GM03348 (cell line): ENCODE data around the gene ADRA2C.

Experiments used
- DNase-seq: peaks from one replicate; pipeline ENCODE4 v3.0.0; 2012; ENCODE audit warnings: low spot score

Gene ADRA2C

GRCh38 chr4:3777669-3778068 lies 11.5 kb downstream of the ADRA2C start:
- no peak for DNase-seq

- no peak for DNase-seq
These were observed 13.3 kb downstream of the ADRA2C start for GRCh38 chr4:3779509-3779908.

- DNase-seq: no peak
These were observed 14.4 kb downstream of the ADRA2C start for GRCh38 chr4:3780347-3781171.

GRCh38 chr4:3781193-3781886 lies 15.2 kb downstream of the ADRA2C start:
- DNase-seq: no peak

GRCh38 chr4:3781997-3782930 lies 16.1 kb downstream of the ADRA2C start:
- no peak for DNase-seq

GRCh38 chr4:3783693-3784306 lies 17.6 kb downstream of the ADRA2C start:
- DNase-seq: peak; percentile 56

- DNase-seq: no peak
These were observed 18.5 kb downstream of the ADRA2C start for GRCh38 chr4:3784454-3785291.

GRCh38 chr4:3785292-3785565 lies 19.0 kb downstream of the ADRA2C start:
- DNase-seq: no peak

- DNase-seq: no peak
These were observed 20.1 kb downstream of the ADRA2C start for GRCh38 chr4:3786196-3786869.

GRCh38 chr4:3787489-3788365 lies 21.5 kb downstream of the ADRA2C start:
- DNase-seq: no peak

- DNase-seq: no peak
These were observed 22.1 kb downstream of the ADRA2C start for GRCh38 chr4:3788366-3788660.

- DNase-seq: no peak
These were observed 23.4 kb downstream of the ADRA2C start for GRCh38 chr4:3789587-3789986.

- no peak for DNase-seq
These were observed 23.9 kb downstream of the ADRA2C start for GRCh38 chr4:3790006-3790561.

- DNase-seq: no peak
These were observed 25.1 kb downstream of the ADRA2C start for GRCh38 chr4:3791256-3791655.

- peak; percentile 64 for DNase-seq
These were observed 25.8 kb downstream of the ADRA2C start for GRCh38 chr4:3791910-3792542.

GRCh38 chr4:3792813-3793212 lies 26.6 kb downstream of the ADRA2C start:
- DNase-seq: no peak

GRCh38 chr4:3793545-3793944 lies 27.4 kb downstream of the ADRA2C start:
- no peak for DNase-seq

GRCh38 chr4:3796960-3797359 lies 30.8 kb downstream of the ADRA2C start:
- DNase-seq: no peak
